Body of pancreas (tissue), 4 donors: ENCODE data around the gene SNAP25. TPM values are rescaled to one million over a fixed set of nuclear protein-coding genes. Genes with fewer than 3 reads are reported as not detected.

Experiments used
- ATAC-seq: fragments of 150-250 bp; one replicate; pipeline ENCODE4 v1.9.1; 2016
- DNase-seq, 4 donors: peaks; one replicate each; pipeline ENCODE4 v3.0.0-alpha.2; 2019
- H3K27ac ChIP-seq, 4 donors: fragments of 200-600 bp; sonication (generic); 1 replicate in 3 of 4; 2 replicates in 1 of 4; pipeline versions ENCODE4 v1.5.1 to v1.6.1; 2016 to 2019; ENCODE audit warnings: mild to moderate bottlenecking in 1 of 4, mixed read lengths in 1 of 4, moderate library complexity in 1 of 4
- H3K27me3 ChIP-seq, 2 donors: fragments of 200-600 bp; sonication (generic); one replicate each; pipeline ENCODE4 v1.6.0; 2016; ENCODE audit warnings: mild to moderate bottlenecking in 1 of 2
- H3K36me3 ChIP-seq, 2 donors: fragments of 200-600 bp; sonication (generic); replicated peaks in 1 of 2; 2 replicates each; pipeline ENCODE4 v1.5.1; 2016; ENCODE audit warnings: low read depth in 2 of 2; ENCODE audit not compliant: insufficient read depth in 1 of 2
- H3K4me1 ChIP-seq: fragments of 200-600 bp; sonication (generic); one replicate; pipeline ENCODE4 v1.6.0; 2016
- H3K4me3 ChIP-seq, 2 donors: fragments of 200-600 bp; sonication (generic); 1 replicate in 1 of 2; 2 replicates in 1 of 2; pipeline ENCODE4 v1.5.1; 2016 to 2019
- H3K9me3 ChIP-seq, 3 donors: fragments of 200-600 bp; sonication (generic); 1 replicate in 2 of 3; 2 replicates in 1 of 3; pipeline ENCODE4 v1.5.1; 2016
- POLR2A ChIP-seq, 3 donors: fragments of 450-650 bp; IDR thresholded peaks; one replicate each; pipeline ENCODE4 v1.6.1; 2016; ENCODE audit warnings: antibody characterized with exemption in 3 of 3, mild to moderate bottlenecking in 2 of 3
- WGBS, 2 donors: methylation state at CpG; one replicate each; pipeline ENCODE4 v1.1.5; 2017; 5-methylcytosine and 5-hydroxymethylcytosine counted together
- intact Hi-C: fragments of 100-400 bp; cut with DNase I; formaldehyde crosslinking; loops from one replicate; pipeline ENCODE4 v1.15.1; 2023
- total RNA-seq, 2 donors: library from RNA; depleted of rRNA; stranded (reverse); fragments of >200 nt; gene quantifications; one replicate each; pipeline ENCODE4 v1.1.0, GENCODE V29; 2016
- TF ChIP-seq, protein P1 (sequence below), 7 experiments: fragments of 450-650 bp in 4 of 7; fragments of 200-600 bp in 3 of 7; sonication (generic) in 3 of 7; IDR thresholded peaks; one replicate each; pipeline ENCODE4 v1.5.1; 2016 to 2019; ENCODE audit warnings: antibody characterized with exemption in 7 of 7

Gene SNAP25
- total RNA-seq, 2 donors from 2014 or later, result 3.4 to 10.9 TPM

DNA sequence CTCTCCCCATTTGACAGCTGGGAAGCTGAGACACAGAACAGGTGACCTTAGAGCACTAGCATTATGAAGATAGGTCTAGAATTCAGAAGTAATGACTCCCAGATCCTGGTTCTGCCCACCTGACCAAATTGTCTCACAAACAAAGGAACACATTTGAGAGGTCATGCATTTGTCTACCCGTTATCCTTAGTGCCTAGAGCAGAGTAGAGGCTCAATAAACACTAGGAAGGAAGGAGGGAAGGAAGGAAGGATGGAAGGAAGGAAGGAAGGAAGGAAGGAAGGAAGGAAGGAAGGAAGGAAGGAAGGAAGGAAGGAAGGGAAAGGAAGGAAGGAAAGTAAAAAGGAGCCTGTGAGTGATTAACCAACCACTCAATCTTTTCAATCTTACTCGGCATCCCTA, 63.3 kb downstream of the SNAP25 start:
- 47 to 53% methylated on average over 2 of the region's 2 CpGs for WGBS, 2 donors
- no peak for TF ChIP-seq POLR2A (IDR thresholded peaks at IDR 0.05)
- TF ChIP-seq, protein P1, sequence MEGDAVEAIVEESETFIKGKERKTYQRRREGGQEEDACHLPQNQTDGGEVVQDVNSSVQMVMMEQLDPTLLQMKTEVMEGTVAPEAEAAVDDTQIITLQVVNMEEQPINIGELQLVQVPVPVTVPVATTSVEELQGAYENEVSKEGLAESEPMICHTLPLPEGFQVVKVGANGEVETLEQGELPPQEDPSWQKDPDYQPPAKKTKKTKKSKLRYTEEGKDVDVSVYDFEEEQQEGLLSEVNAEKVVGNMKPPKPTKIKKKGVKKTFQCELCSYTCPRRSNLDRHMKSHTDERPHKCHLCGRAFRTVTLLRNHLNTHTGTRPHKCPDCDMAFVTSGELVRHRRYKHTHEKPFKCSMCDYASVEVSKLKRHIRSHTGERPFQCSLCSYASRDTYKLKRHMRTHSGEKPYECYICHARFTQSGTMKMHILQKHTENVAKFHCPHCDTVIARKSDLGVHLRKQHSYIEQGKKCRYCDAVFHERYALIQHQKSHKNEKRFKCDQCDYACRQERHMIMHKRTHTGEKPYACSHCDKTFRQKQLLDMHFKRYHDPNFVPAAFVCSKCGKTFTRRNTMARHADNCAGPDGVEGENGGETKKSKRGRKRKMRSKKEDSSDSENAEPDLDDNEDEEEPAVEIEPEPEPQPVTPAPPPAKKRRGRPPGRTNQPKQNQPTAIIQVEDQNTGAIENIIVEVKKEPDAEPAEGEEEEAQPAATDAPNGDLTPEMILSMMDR (IDR thresholded peaks at IDR 0.05), result no peak
- Histone ChIP-seq H3K36me3 (no peaks in the 10 kb centered on the region), H3K27me3 (no peaks in the 10 kb centered on the region), H3K27ac (no peak overlapping the region), H3K4me3 (no peak overlapping the region), H3K9me3 (no peaks in the 10 kb centered on the region), H3K4me1 (no peaks in the 10 kb centered on the region)
- intact Hi-C loops, result no loop called here
- DNase-seq (no peak), ATAC-seq (no peak)

DNA sequence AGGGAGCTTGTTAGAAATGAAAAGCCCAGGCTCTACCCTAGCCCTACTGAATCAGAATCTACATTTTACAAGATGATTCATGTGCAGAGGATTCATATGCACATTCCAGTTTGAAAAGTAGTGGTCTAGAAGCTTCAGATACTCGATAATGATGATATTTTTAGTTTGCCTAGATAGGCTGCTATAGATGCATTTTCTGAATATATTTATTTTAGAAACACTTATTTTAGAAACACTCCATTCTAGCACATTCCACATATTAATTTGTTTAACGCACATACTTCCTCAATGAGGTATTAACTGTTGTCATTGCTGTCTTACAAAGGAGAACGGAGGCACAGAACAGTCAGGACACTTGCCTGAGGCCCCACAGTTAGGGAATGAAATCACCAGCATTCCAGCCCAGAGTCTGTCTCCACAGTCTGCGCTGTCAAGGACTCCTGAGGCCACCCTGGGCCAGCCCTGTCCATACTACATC, 64.4 kb downstream of the SNAP25 start:
- Histone ChIP-seq H3K27ac (no peak overlapping the region), H3K36me3 (no peaks in the 10 kb centered on the region), H3K4me3 (no peak overlapping the region), H3K9me3 (no peaks in the 10 kb centered on the region), H3K27me3 (no peaks in the 10 kb centered on the region), H3K4me1 (no peaks in the 10 kb centered on the region)
- DNase-seq (no peak), ATAC-seq (no peak)
- WGBS, 2 donors, result 73 to 76% methylated on average over 4 of the region's 4 CpGs
- TF ChIP-seq POLR2A (IDR thresholded peaks at IDR 0.05), result no peak
- TF ChIP-seq, protein P1 (IDR thresholded peaks at IDR 0.05), result no peak
- intact Hi-C loops, result no loop called here

DNA sequence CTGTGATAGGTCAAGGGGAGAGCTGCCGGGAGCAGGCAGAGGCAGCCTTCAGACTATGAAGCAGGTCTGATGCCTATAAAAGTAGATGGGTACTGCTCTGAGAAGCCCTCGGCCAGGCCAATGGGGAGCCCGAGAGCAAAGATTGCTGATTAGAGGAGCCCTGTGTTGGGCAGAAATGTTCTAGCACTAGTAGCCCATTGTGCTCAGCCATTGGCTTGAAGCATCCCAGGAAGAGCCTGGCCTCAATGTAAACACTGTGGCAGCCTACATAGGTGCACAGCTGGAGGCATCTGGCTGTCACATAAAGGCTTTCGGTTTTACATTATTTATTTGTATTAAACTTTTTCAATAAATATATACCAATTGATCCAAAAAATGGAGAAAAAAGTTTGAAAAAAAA, 67.7 kb downstream of the SNAP25 start:
- Histone ChIP-seq H3K4me3 (no peak overlapping the region), H3K27me3 (no peaks in the 10 kb centered on the region), H3K27ac (no peak overlapping the region), H3K36me3 (no peaks in the 10 kb centered on the region), H3K9me3 (no peaks in the 10 kb centered on the region), H3K4me1 (no peaks in the 10 kb centered on the region)
- ATAC-seq (no peak), DNase-seq (no peak)
- WGBS, 2 donors, result 64 to 80% methylated on average over 4 of the region's 4 CpGs
- TF ChIP-seq POLR2A (IDR thresholded peaks at IDR 0.05), result no peak
- TF ChIP-seq, protein P1 (IDR thresholded peaks at IDR 0.05), result no peak
- intact Hi-C loops, result no loop called here

DNA sequence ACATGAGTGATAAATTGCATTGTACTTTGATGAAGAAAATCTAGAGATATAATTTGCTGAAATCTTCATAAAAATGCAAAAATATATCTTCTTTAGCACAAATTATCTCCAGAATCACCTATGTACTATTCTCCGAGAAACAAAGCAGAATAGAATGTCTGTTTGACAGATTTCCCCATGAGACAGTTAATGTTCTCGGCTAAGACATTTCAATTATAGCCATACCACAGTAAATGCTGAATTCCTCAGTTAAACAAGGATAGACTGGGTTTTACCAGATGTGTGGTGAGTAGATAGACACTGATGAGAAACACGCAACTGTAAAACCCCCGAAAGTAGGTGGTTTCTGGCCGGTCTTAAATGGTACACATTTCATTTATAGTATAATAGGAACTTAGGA, 69.8 kb downstream of the SNAP25 start:
- no peaks in the 10 kb centered on the region for H3K9me3 ChIP-seq
- ATAC-seq (no peak), DNase-seq (no peak)
- no peak overlapping the region for H3K4me3 ChIP-seq
- H3K36me3 ChIP-seq, result no peaks in the 10 kb centered on the region
- H3K27ac ChIP-seq, result no peak overlapping the region
- intact Hi-C loops, result no loop called here
- WGBS, 2 donors, result 83 to 85% methylated on average over 5 of the region's 5 CpGs
- H3K27me3 ChIP-seq, result no peaks in the 10 kb centered on the region
- H3K4me1 ChIP-seq, result no peaks in the 10 kb centered on the region
- TF ChIP-seq, protein P1 (IDR thresholded peaks at IDR 0.05), result no peak
- TF ChIP-seq POLR2A (IDR thresholded peaks at IDR 0.05), result no peak

DNA sequence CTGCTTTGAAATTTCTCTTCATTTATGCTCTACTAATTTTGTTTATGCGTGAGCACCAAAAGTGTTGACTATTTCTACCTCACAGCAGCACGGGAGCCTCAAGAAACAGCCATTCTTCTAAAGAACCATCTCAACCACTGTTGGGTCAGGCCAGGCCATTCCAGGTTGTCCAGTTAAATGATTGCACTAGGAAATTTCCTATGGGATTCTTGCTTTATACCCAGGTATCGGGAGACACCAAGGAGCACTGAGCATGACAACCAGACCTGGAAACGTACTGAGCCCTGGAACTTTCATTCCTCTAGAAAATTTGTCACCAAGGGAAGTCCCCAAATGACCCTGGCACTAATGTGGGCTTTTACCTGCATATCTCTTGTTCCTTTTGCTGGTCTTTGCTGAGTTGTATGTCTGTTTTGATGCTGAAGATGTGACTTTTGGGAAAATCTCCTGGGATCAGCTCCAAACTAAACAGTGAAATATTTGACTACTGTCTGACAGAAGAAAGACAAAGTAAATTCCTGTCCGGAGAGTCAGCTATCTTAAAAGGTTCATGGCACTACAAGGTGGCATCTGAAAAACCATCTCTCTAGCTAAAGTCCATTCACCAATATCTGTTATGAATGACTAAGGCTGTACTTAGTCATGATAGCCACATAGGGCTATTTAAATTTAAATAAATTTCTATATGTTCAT, 70.5 kb downstream of the SNAP25 start:
- no peak for TF ChIP-seq POLR2A (IDR thresholded peaks at IDR 0.05)
- TF ChIP-seq, protein P1 (IDR thresholded peaks at IDR 0.05), result no peak
- no peaks in the 10 kb centered on the region for H3K9me3 ChIP-seq
- no peaks in the 10 kb centered on the region for H3K27me3 ChIP-seq
- DNase-seq (no peak), ATAC-seq (no peak)
- intact Hi-C loops, result no loop called here
- no peak overlapping the region for H3K27ac ChIP-seq
- H3K4me1 ChIP-seq, result no peaks in the 10 kb centered on the region
- H3K4me3 ChIP-seq, result no peak overlapping the region
- H3K36me3 ChIP-seq, result no peaks in the 10 kb centered on the region
- WGBS, 2 donors, result 68 to 71% methylated on average over 5 of the region's 5 CpGs
